NCI-H2029 (cell line): ENCODE measurements around the gene MEGF8.
A peak's percentile ranks its signal among the peaks of the same experiment; 100 is the strongest.

Source experiments
- DNase-seq: peaks from one replicate; lab custom pipeline; 2025; lab: John Stamatoyannopoulos, UW

The MEGF8 gene

GRCh38 chr19:42420055-42420544, 94.7 kb downstream of the MEGF8 start:
- no peak for DNase-seq

- no peak for DNase-seq
These were observed 95.7 kb downstream of the MEGF8 start for GRCh38 chr19:42421101-42421500.

- no peak for DNase-seq
These were observed 96.2 kb downstream of the MEGF8 start for GRCh38 chr19:42421591-42422031.

GRCh38 chr19:42422092-42422900, 96.9 kb downstream of the MEGF8 start:
- DNase-seq = no peak

- DNase-seq = no peak
These were observed 97.5 kb downstream of the MEGF8 start for GRCh38 chr19:42422901-42423461.

GRCh38 chr19:42423462-42424344, 98.3 kb downstream of the MEGF8 start:
- DNase-seq = peak; percentile 85

GRCh38 chr19:42424345-42424707, 98.9 kb downstream of the MEGF8 start:
- DNase-seq = no peak

GRCh38 chr19:42424712-42425131, 99.3 kb downstream of the MEGF8 start:
- no peak for DNase-seq

GRCh38 chr19:42426643-42427042, 101.2 kb downstream of the MEGF8 start:
- no peak for DNase-seq

- no peak for DNase-seq
These were observed 101.9 kb downstream of the MEGF8 start, which contains the start of gene LIPE for GRCh38 chr19:42427313-42427712. Gene LIPE, minus strand, starts transcription at chr19:42427388. Its CDS starts 239 bp downstream, at chr19:42427149.
